Prostate gland (tissue), 2 donors: ENCODE measurements around the gene APOBEC3H.
"Not testable (repeated sequence)": the region's sequence is repeated elsewhere in the genome, so short reads cannot be mapped to it uniquely, and the experiment has no call there.

ENCODE experiments used
- CTCF ChIP-seq, 4 experiments: fragments of 200-600 bp in 2 of 4; fragments of 450-650 bp in 2 of 4; sonication (generic) in 2 of 4; IDR thresholded peaks; 1 replicate in 3 of 4; 2 replicates in 1 of 4; pipeline ENCODE4 v1.5.1; 2016 to 2019; ENCODE audit warnings: antibody characterized with exemption in 4 of 4, mild to moderate bottlenecking in 2 of 4, moderate library complexity in 2 of 4
- POLR2A ChIP-seq: fragments of 450-650 bp; IDR thresholded peaks from one replicate; pipeline ENCODE4 v1.6.1; 2016; ENCODE audit warnings: antibody characterized with exemption, mild to moderate bottlenecking
- POLR2AphosphoS5 ChIP-seq: sonication (generic); formaldehyde crosslinking; IDR thresholded peaks from one replicate; pipeline ENCODE4 v1.6.1; 2017; ENCODE audit warnings: antibody characterized with exemption

GRCh38 chr22:39061951-39062350, 35.1 kb upstream of the APOBEC3H start:
- TF ChIP-seq CTCF (IDR thresholded peaks at IDR 0.05); POLR2AphosphoS5; POLR2A: not testable (repeated sequence)
